ENCODE results near the gene RAD50.
"Not testable (repeated sequence)": the region's sequence is repeated elsewhere in the genome, so short reads cannot be mapped to it uniquely, and the experiment has no call there.

RAD50 gene

GRCh38 chr5:132557478-132558172, 848 bp downstream of the RAD50 start:
- peak; percentile 15 for DNase-seq

DNA sequence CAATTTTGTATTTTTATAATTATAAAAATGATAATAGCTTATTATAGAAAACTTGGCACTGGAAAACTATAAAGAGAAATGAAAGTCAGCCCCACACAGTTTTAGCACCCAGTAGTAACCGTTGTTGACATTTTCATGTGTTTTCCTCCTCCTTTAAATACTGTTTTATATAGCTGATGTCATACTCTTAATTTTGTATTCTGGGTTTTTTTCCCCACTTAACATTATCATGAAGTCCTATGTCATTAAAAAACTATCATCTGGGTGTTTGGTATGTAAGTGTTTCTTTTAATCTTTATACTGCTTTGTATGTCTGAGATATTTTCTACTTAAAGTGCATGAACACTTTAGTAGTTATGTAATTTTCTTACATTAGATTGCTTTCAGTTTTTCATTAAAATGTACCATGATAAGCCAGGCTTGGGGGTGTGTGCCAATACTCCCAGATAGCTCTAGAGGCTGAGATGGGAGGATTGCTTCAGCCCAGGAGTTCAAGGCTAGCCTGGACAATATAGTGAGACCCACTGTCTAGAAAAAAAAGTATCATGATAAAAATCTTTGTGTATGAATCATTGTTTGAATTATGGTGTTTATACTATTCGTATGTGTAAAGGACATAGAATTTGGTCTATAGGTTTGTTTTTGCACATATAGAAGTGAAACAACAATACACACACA, 2.7 kb downstream of the RAD50 start:
- no peak for DNase-seq

- peak; percentile 10 for DNase-seq
Observed at GRCh38 chr5:132561601-132562000, 4.8 kb downstream of the RAD50 start.

GRCh38 chr5:132564555-132564954, 7.8 kb downstream of the RAD50 start:
- not testable (repeated sequence) for DNase-seq

- no peak for DNase-seq
Observed at GRCh38 chr5:132566657-132567056, 9.9 kb downstream of the RAD50 start.

GRCh38 chr5:132576123-132576522, 19.3 kb downstream of the RAD50 start:
- DNase-seq: no peak

- DNase-seq: not testable (repeated sequence)
Observed at GRCh38 chr5:132584560-132584959, 27.8 kb downstream of the RAD50 start.

DNA sequence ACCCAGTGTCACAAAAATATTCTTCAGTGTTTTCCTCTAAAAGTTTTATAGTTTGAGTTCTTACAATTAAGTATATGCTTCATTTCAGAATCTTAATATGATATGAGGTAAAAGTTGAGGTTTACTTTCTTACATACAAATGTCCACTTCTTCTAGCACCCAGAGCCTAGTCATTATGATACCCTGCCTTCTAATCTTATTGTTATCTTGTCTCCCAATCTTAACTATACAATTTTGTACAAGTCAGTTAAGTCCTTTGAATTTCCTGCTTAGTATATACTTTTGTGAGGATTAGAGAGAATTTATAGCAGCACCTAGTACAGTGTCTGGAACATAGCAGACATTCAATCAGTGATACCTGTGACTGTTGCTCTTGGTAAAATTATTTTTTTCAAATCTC, 29.3 kb downstream of the RAD50 start:
- DNase-seq: no peak

GRCh38 chr5:132589467-132589866, 32.7 kb downstream of the RAD50 start:
- DNase-seq: no peak

DNA sequence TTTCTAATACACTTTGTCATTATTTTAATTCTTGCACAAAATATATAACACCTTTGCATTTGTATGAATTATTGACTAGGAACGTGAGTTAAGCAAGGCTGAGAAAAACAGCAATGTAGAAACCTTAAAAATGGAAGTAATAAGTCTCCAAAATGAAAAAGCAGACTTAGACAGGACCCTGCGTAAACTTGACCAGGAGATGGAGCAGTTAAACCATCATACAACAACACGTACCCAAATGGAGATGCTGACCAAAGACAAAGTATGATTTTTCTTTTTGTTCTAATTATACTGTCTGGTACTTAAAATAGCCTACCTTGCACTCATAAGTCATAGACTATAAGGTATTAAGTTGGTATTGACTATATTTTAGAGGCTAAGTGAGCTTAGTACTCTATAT, 34.4 kb downstream of the RAD50 start:
- no peak for DNase-seq

DNA sequence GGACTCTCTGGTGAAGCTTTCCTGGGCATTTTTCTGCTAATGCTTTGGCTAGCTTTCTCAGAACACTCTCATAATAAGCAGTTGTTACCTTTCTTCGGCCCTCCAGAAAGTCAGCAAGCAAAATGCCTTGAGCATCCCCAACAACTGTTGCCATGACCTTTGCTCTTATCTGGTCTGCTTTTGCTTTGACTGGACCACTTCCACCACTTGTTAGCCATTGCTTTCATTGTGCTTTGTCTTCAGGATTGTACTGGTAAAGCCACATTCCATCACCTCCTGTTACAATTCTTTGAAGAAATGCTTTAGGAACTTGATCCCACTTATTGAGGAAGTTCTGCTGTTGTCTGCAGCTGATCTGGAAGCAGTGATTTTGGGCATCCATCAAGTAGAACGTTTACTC, 35.7 kb downstream of the RAD50 start:
- DNase-seq: no peak

DNA sequence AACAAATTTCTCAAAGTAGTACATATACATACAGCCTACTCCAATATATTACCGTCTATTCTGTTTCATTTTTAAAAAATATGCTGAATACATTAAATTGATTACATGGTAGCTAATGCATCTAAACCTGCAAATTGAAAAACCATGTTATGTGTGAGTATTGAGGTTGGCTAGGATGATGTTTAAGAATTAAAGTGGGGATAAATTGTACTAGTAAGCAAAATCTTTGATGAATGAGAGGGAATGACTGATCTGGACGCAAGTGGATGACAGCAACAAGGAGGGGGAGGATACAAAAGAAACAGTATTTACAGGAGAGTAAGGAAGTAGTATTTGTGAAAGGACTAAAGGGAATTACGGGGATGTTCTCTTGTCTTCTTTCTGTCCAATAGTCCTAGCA, 37.4 kb downstream of the RAD50 start:
- no peak for DNase-seq

GRCh38 chr5:132595624-132596023, 38.8 kb downstream of the RAD50 start:
- DNase-seq: no peak

GRCh38 chr5:132601071-132601728, 44.4 kb downstream of the RAD50 start:
- DNase-seq: no peak

DNA sequence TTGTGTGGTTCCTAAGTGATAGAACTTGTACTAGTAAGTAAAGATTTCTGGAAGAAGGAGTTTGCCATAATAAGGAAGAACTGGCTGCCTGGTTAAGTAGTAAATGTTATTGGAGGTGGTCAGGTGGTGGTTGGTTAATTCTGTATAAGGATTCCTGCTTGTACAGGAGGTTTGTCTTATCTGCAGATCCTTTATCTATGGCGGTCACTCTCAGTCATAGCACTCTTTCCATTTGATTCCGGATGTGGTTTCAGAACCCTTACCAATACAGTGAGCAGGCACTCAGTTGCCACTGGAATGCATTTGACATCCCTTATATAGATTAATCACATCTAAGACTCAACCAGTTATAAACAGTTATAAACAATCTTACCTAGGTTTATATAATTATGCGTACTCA, 50.3 kb downstream of the RAD50 start:
- no peak for DNase-seq

GRCh38 chr5:132608107-132608506, 51.3 kb downstream of the RAD50 start:
- peak; percentile 17 for DNase-seq

GRCh38 chr5:132611965-132612364, 55.2 kb downstream of the RAD50 start:
- DNase-seq: no peak

- DNase-seq: no peak
Observed at GRCh38 chr5:132612846-132613245, 56.1 kb downstream of the RAD50 start.

GRCh38 chr5:132621699-132622098, 64.9 kb downstream of the RAD50 start:
- no peak for DNase-seq

- no peak for DNase-seq
Observed at GRCh38 chr5:132622608-132623007, 65.8 kb downstream of the RAD50 start.

DNA sequence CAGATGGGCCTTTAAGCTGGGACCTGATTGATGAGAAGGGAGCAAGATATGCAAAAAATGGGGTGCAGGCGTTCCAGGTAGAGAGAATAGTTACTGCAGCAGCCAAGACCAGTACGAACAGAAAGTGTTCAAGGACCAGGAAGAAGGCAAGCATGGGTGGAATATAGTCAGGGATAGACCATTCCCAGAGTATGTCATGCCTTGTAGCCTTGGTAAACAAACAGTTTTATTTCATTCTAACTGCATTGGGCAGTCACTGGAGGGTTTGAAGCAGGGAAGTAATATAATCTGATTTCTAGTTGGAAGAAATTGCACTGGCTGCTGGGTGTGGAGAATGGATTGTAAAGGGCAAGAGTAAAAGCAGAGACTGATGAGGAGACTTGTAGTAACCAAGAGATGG, 70.7 kb downstream of the RAD50 start:
- no peak for DNase-seq

DNA sequence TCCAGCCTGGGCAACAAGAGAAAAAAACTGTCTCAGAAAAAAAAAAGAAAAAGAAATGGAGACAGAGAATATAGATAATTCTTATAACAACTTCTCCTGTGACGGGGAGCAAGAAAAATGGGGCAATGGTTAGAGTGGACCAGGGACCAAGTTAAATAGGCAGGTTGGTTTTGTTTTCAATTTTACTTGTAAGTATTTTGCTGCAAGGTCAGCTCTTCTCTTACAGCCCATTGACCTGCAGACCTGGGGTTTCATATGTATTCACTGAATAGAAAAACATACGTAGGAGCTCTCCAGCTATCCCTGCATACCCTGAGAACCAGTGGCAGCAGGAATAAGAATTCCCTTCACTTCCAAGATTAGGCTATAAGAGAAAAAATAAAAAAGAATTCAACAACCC, 72.0 kb downstream of the RAD50 start:
- DNase-seq: no peak

DNA sequence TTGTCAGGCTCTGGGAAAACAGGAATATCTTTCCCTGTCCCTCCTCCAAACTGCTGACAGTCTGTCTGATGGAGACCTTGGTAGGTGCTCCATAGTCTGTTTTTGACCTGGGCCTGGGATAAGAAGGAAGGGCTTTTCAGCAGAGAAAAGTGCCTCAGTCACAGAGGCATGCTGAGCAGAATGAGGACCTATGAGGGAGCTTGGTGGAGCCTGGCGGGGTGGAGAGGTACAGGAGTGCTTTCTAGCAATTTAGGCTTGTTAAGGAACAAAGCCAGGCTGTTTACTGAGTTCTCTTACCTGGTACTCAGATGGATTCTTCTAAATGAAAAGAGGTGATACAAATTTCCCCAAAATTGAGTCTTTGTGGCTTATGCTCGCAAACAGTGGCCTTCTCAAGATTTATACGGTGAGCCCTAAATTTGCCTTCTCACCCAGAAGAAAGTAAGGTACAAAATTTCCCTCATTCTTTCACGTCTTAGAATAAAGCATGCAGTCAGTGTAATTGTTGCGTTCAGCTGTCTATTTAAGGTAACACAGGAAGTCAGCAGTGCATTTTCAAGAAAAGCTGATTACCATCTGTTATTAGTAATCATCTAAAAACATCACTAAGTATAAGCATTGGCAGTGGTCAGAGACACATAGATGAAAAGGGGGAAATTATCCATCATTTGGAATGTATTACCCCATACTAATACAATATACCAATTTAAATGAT, 72.6 kb downstream of the RAD50 start:
- no peak for DNase-seq

DNA sequence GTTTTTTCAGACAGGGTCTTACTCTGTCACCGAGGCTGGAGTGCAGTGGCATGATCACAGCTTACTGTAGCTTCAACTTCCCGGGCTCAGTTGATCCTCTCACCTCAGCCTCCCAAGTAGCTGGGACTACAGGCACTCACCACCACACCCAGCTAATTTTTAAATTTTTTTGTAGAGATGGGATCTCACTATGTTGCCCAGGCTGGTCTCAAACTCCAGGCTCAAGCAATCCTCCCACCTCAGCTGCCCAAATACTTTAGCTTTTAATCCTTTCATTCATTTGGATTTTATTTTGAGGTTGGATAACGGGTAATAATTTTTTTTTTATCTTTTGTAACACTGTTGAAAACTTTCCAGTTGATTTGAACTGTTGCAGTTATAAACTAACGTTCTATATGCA, 76.8 kb downstream of the RAD50 start:
- not testable (repeated sequence) for DNase-seq
